Upper lobe of left lung (tissue), 4 donors: ENCODE data around the gene MADD.

ENCODE experiments used
- EP300 ChIP-seq, 4 donors: sonication (generic); formaldehyde crosslinking; IDR thresholded peaks; one replicate each; pipeline ENCODE4 v1.5.1; 2017; ENCODE audit warnings: antibody characterized with exemption in 4 of 4, control low read depth in 2 of 4
- TF ChIP-seq, protein P1 (sequence below), 6 experiments: fragments of 450-650 bp in 4 of 6; fragments of 200-600 bp in 2 of 6; sonication (generic) in 2 of 6; IDR thresholded peaks; one replicate each; pipeline ENCODE4 v1.5.1; 2016 to 2019; ENCODE audit warnings: antibody characterized with exemption in 6 of 6

DNA sequence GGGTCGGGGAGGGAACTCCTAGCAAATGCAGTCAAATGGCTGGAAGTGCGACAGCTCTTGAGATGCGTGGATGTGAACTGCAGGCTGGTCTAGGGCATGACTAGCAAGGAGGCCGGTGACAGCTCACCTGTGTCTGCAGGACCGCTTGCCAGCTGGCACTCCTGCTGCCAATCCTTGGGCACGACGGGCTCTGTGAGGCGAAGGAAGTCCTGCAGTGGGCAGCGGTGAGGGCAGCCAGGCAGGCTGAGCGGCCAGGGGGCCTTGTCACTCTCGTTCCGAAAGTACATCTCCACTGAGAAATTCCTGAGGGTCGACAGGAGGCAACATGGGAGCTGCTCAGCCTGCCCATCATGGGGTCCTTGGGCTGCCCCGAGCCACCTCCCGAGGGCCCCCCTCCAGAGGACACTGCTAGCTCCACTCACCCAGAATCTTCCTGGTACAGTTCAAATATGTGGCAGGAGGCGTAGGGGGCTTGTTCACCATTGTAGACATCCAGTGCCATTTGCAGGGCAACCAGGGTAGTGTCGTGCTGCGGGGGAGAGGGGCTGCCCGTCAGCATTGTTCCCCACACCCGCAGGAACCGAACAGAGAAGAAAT, 27.2 kb upstream of the MADD start:
- TF ChIP-seq, protein P1, sequence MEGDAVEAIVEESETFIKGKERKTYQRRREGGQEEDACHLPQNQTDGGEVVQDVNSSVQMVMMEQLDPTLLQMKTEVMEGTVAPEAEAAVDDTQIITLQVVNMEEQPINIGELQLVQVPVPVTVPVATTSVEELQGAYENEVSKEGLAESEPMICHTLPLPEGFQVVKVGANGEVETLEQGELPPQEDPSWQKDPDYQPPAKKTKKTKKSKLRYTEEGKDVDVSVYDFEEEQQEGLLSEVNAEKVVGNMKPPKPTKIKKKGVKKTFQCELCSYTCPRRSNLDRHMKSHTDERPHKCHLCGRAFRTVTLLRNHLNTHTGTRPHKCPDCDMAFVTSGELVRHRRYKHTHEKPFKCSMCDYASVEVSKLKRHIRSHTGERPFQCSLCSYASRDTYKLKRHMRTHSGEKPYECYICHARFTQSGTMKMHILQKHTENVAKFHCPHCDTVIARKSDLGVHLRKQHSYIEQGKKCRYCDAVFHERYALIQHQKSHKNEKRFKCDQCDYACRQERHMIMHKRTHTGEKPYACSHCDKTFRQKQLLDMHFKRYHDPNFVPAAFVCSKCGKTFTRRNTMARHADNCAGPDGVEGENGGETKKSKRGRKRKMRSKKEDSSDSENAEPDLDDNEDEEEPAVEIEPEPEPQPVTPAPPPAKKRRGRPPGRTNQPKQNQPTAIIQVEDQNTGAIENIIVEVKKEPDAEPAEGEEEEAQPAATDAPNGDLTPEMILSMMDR (IDR thresholded peaks at IDR 0.05) = no peak
- TF ChIP-seq EP300 (IDR thresholded peaks at IDR 0.05) = no peak
